Cardiac fibroblast (primary cell): ENCODE results near the gene DDX50.

Experiments
- DNase-seq, 2 donors: peaks; one replicate each; pipeline versions ENCODE4 v3.0.0 to v3.0.0-alpha.2; 2010; ENCODE audit warnings: low read depth in 2 of 2
- H3K4me3 ChIP-seq, 2 donors: replicated peaks in 1 of 2; 1 replicate in 1 of 2; 2 replicates in 1 of 2; pipeline ENCODE4 v1.5.1; 2011; ENCODE audit warnings: low read depth in 2 of 2, low read length in 2 of 2, mild to moderate bottlenecking in 2 of 2, moderate library complexity in 1 of 2
- CTCF ChIP-seq: IDR thresholded peaks from one replicate; pipeline ENCODE4 v1.5.1; 2011; ENCODE audit warnings: low read depth, mild to moderate bottlenecking, low read length, inconsistent platforms

DDX50 gene

DNA sequence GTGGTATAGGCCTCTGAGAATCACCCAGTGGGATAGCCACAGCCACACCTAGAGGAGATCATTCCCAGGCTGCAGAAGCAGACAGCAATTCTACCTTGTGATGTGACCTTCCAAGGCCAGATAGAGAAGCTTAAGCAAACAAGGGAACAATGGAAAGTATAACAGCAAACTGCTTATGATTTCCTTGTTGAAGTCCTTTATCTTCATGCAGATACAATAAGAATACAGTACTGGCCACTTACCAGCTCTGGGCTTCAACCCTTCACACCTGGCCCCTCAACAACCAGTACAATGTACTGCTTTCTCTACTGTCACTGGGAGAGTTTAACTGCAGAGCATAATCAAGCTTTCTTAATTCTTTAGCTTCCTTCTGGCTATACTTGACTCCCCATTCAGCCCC is 22.6 kb upstream of the DDX50 start:
- DNase-seq, result no peak
- no peak overlapping the region for H3K4me3 ChIP-seq
- TF ChIP-seq CTCF, result no peak

- no peak overlapping the region for H3K4me3 ChIP-seq
- TF ChIP-seq CTCF, result no peak
- DNase-seq, result no peak
Observed at GRCh38 chr10:68879628-68880027, 21.5 kb upstream of the DDX50 start.

GRCh38 chr10:68880181-68880580 is 20.9 kb upstream of the DDX50 start:
- no peak for TF ChIP-seq CTCF
- DNase-seq, result no peak
- H3K4me3 ChIP-seq, result no peak overlapping the region

DNA sequence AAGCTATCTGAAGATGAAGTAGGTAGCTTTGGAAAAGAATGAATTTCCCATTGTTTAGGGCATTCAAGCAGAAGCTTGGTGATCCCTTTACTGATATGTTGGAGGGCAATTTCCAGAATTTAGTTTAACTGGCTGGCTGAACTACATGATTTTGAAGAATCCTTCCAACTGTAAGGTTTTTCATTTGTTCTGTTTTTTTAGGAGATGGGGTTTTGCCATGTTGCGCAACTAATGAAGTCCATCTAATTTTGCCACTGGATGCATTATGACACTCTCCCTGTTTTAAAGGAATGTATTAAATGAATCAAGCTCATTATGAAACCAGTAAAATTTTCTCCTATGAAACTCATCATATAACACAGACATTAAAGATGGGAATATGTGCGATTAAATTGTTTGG is 6.1 kb upstream of the DDX50 start:
- H3K4me3 ChIP-seq, result no peak overlapping the region
- no peak for TF ChIP-seq CTCF
- peak in 1 of 2 donors; percentile 8 for DNase-seq

GRCh38 chr10:68897336-68897741 is 3.8 kb upstream of the DDX50 start:
- DNase-seq, result peak; percentile 86

DNA sequence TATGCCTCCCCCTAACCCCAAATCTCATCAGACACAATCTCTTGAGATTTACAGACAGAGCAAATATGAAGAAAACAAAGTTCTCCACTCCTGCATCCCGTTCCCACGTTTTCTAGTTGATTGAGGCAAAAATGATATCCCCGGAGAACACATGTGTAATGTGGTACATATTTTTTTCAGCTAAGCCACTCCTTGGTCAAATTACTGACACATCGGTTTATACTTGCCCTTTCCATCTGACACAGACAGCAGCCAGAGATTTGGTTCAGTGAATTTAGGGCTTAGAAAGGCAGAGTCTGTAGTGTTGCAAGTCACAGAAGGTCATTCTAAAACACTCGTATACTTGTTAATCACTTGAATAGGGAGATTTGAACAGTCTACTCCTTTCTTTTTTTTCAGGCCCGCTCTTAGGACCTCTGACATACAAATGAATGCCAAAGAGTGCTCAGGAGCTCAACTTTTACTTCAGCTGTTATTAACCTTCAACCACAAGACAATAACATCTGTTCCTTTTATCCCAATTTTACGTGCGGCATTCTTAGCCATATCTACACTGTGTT is 1.8 kb upstream of the DDX50 start:
- H3K4me3 ChIP-seq, result no peak overlapping the region
- no peak for DNase-seq
- no peak for TF ChIP-seq CTCF

More at GRCh38 chr10:68897336-68897741, 3.8 kb upstream of the DDX50 start:
- no peak overlapping the region for H3K4me3 ChIP-seq
- peak; percentile 49 for TF ChIP-seq CTCF
